HG02798 (cell line): Measurements from ENCODE around the gene NIPAL3.

ENCODE experiments used
- ATAC-seq: cut with Tn5 transposase; IDR thresholded peaks from one replicate; pipeline ENCODE4 v1.9.1; 2021; ENCODE audit warnings: mild to moderate bottlenecking; ENCODE audit not compliant: unreplicated experiment, poor library complexity

NIPAL3 gene

GRCh38 chr1:24390924-24391782, 24.4 kb upstream of the NIPAL3 start:
- ATAC-seq, result peak; percentile 46

- ATAC-seq, result peak; percentile 73
Observed at GRCh38 chr1:24391882-24392603, 23.6 kb upstream of the NIPAL3 start.

- ATAC-seq, result no peak
Observed at GRCh38 chr1:24392604-24392946, 23.0 kb upstream of the NIPAL3 start.

- ATAC-seq, result peak; percentile 28
Observed at GRCh38 chr1:24392982-24393650, 22.5 kb upstream of the NIPAL3 start.

GRCh38 chr1:24393892-24394291, 21.7 kb upstream of the NIPAL3 start:
- no peak for ATAC-seq

GRCh38 chr1:24400065-24400464, 15.5 kb upstream of the NIPAL3 start:
- no peak for ATAC-seq

GRCh38 chr1:24403806-24404205, 11.8 kb upstream of the NIPAL3 start:
- no peak for ATAC-seq

GRCh38 chr1:24406788-24407187, 8.8 kb upstream of the NIPAL3 start:
- ATAC-seq, result no peak

GRCh38 chr1:24409535-24409934, 6.1 kb upstream of the NIPAL3 start:
- ATAC-seq, result no peak

GRCh38 chr1:24410750-24411149, 4.9 kb upstream of the NIPAL3 start:
- no peak for ATAC-seq

- no peak for ATAC-seq
Observed at GRCh38 chr1:24411963-24412362, 3.6 kb upstream of the NIPAL3 start.

GRCh38 chr1:24412408-24412807, 3.2 kb upstream of the NIPAL3 start:
- ATAC-seq, result no peak

- peak; percentile 36 for ATAC-seq
Observed at GRCh38 chr1:24413350-24414163, 2.0 kb upstream of the NIPAL3 start, which contains the start of gene STPG1. Gene STPG1, minus strand, starts transcription at chr1:24413782. Its CDS starts 12,394 bp downstream, at chr1:24401388.

- ATAC-seq, result no peak
Observed at GRCh38 chr1:24414775-24415333, 748 bp upstream of the NIPAL3 start.

- peak; percentile 11 for ATAC-seq
Observed at GRCh38 chr1:24415910-24416665, 486 bp downstream of the NIPAL3 start.

GRCh38 chr1:24416666-24417391, 1.2 kb downstream of the NIPAL3 start:
- no peak for ATAC-seq

GRCh38 chr1:24417681-24418080, 2.1 kb downstream of the NIPAL3 start:
- no peak for ATAC-seq

- no peak for ATAC-seq
Observed at GRCh38 chr1:24418898-24419628, 3.5 kb downstream of the NIPAL3 start.
